Tibial nerve (tissue), 3 donors: ENCODE results near the gene HCFC1R1.

ENCODE experiments used
- CTCF ChIP-seq, 5 experiments: fragments of 200-600 bp in 3 of 5; fragments of 450-650 bp in 2 of 5; sonication (generic) in 3 of 5; IDR thresholded peaks; one replicate each; pipeline ENCODE4 v1.5.1; 2016 to 2019; ENCODE audit warnings: antibody characterized with exemption in 5 of 5, mild to moderate bottlenecking in 3 of 5, moderate library complexity in 2 of 5
- POLR2A ChIP-seq, 2 donors: fragments of 450-650 bp; IDR thresholded peaks; one replicate each; pipeline ENCODE4 v1.6.1; 2017; ENCODE audit warnings: antibody characterized with exemption in 2 of 2, mild to moderate bottlenecking in 2 of 2, moderate library complexity in 2 of 2

DNA sequence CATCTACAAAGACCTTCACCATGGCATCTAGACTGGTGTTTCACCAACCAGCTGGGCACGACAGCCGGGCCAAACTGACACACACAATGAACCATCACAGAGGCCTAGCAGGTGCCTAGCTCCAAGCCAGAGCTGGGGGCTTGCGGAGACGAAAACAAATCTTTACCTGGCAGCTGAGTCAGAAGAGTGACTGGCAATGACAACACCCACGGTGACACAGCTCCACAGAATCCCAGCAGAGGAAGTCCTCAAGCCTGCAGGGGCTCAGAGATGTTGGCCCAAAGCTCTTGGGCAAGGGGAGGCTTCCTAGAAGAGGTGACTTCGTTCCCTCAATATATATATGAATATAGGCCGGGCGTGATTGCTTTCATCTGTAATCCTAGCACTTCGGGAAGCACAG, 27.8 kb upstream of the HCFC1R1 start:
- TF ChIP-seq CTCF (IDR thresholded peaks at IDR 0.05) (no peak), POLR2A (IDR thresholded peaks at IDR 0.05) (no peak)
